OCI-LY7 (cell line): ENCODE results near the gene MCHR1. TPM values are rescaled to one million over a fixed set of nuclear protein-coding genes. Genes with fewer than 3 reads are reported as not detected.

Experiments
- BruUV-seq: library from RNA; stranded (reverse); fragments of 400-500 nt; replicated peaks from 2 replicates; lab custom pipeline; 2021; lab: Mats Ljungman, UMichigan
- CTCF ChIA-PET: fragments of 300-600 bp; sonication (Branson Sonifier 250); formaldehyde crosslinking; loops from one replicate; lab custom pipeline; 2022; ENCODE audit warnings: antibody characterized with exemption; ENCODE audit not compliant: unreplicated experiment; lab: Charles Lee
- POLR2A ChIA-PET: fragments of 300-600 bp; sonication (Branson Sonifier 250); formaldehyde crosslinking; loops from one replicate; lab custom pipeline; 2022; ENCODE audit warnings: antibody characterized with exemption; lab: Charles Lee
- DNase-seq: peaks from one replicate; pipeline ENCODE4 v3.0.0-alpha.2; 2015; ENCODE audit warnings: low spot score
- H2AFZ ChIP-seq: fragments of 200-600 bp; sonication (generic), shearing (Covaris generic); 2 replicates; pipeline ENCODE4 v1.6.1; 2014; ENCODE audit warnings: mild to moderate bottlenecking, antibody characterized with exemption, low read length, moderate library complexity
- H3K27ac ChIP-seq: fragments of 200-600 bp; sonication (generic); 2 replicates; pipeline ENCODE4 v1.5.1; 2014; ENCODE audit warnings: mixed run types, low read depth, mild to moderate bottlenecking, moderate library complexity, low read length, inconsistent platforms; ENCODE audit not compliant: poor library complexity, severe bottlenecking
- H3K36me3 ChIP-seq: fragments of 200-600 bp; sonication (generic); 2 replicates; pipeline ENCODE4 v1.6.1; 2014; ENCODE audit warnings: mild to moderate bottlenecking, antibody characterized with exemption, low read length, moderate library complexity, mixed read lengths; ENCODE audit not compliant: insufficient read depth
- H3K4me1 ChIP-seq: fragments of 200-600 bp; sonication (generic); 2 replicates; pipeline ENCODE4 v1.5.1; 2014; ENCODE audit warnings: mild to moderate bottlenecking, low read length; ENCODE audit not compliant: insufficient read depth, poor library complexity, severe bottlenecking
- H3K4me2 ChIP-seq: fragments of 200-600 bp; sonication (generic); 2 replicates; pipeline ENCODE4 v1.6.1; 2014; ENCODE audit warnings: mild to moderate bottlenecking, low read length
- H3K4me3 ChIP-seq: fragments of 200-600 bp; sonication (generic); 2 replicates; pipeline ENCODE4 v1.5.1; 2014; ENCODE audit warnings: mild to moderate bottlenecking, low read depth, low read length; ENCODE audit not compliant: poor library complexity, severe bottlenecking
- H3K79me2 ChIP-seq: fragments of 200-600 bp; sonication (generic); 2 replicates; pipeline ENCODE4 v1.6.1; 2016; ENCODE audit warnings: low read depth, mild to moderate bottlenecking, low read length, moderate library complexity, mixed read lengths; ENCODE audit not compliant: insufficient read depth
- H3K9me2 ChIP-seq: fragments of 200-600 bp; sonication (generic); 2 replicates; pipeline ENCODE4 v1.6.1; 2016; ENCODE audit warnings: mild to moderate bottlenecking, low read length, mixed read lengths; ENCODE audit not compliant: insufficient read depth
- H3K9me3 ChIP-seq: fragments of 200-600 bp; sonication (generic); 2 replicates; pipeline ENCODE4 v1.6.1; 2014; ENCODE audit warnings: mild to moderate bottlenecking, mixed run types, low read length, mixed read lengths
- H4K20me1 ChIP-seq: fragments of 200-600 bp; sonication (generic); 2 replicates; pipeline ENCODE4 v1.6.1; 2014; ENCODE audit warnings: mild to moderate bottlenecking, antibody characterized with exemption, low read length, moderate library complexity, mixed read lengths; ENCODE audit not compliant: insufficient read depth
- CTCF ChIP-seq: fragments of 200-600 bp; sonication (generic); conservative IDR thresholded peaks from 2 replicates; pipeline ENCODE4 v1.5.1; 2014; ENCODE audit warnings: mild to moderate bottlenecking, antibody characterized with exemption, low read length, moderate library complexity, mixed read lengths
- EZH2phosphoT487 ChIP-seq: fragments of 200-600 bp; sonication (generic); IDR thresholded peaks from 2 replicates; pipeline ENCODE4 v1.6.1; 2018; ENCODE audit warnings: low read depth, borderline replicate concordance, mild to moderate bottlenecking, mixed run types, antibody characterized with exemption, low read length, moderate library complexity, mixed read lengths
- intact Hi-C: fragments of 100-400 bp; cut with micrococcal nuclease; formaldehyde crosslinking; loops from one replicate; pipeline ENCODE4 v1.10.0; 2022; ENCODE audit not compliant: unreplicated experiment
- total RNA-seq, 2 experiments: library from RNA; depleted of rRNA in 1 of 2; stranded (reverse); fragments of >200 nt in 1 of 2; shearing (Covaris generic) in 1 of 2; gene quantifications; 2 replicates each; pipeline ENCODE4 v1.2.3, GENCODE V29; 2014 to 2022

Gene MCHR1
- total RNA-seq, 2 experiments from 2014 or later: not detected

- no peak for TF ChIP-seq EZH2phosphoT487
- no peak for TF ChIP-seq CTCF
- POLR2A ChIA-PET: interaction anchor here (0.6 to 0.7 kb wide), 3 partner anchors 24 to 81 kb away, joined by 3 to 4 read pairs (median 3); no protein-coding TSS in a partner anchor
- no peaks in the 10 kb centered on the region for H3K36me3 ChIP-seq
- H3K4me3 ChIP-seq: no peak overlapping the region
- no peak for DNase-seq
- CTCF ChIA-PET: no interaction called here
- H3K27ac ChIP-seq: no peak overlapping the region
- no peaks in the 10 kb centered on the region for H4K20me1 ChIP-seq
- intact Hi-C loops: no loop called here
- H3K9me2 ChIP-seq: no peaks in the 10 kb centered on the region
- no peaks in the 10 kb centered on the region for H3K79me2 ChIP-seq
- H3K4me1 ChIP-seq: no peaks in the 10 kb centered on the region
- no peak overlapping the region for H3K4me2 ChIP-seq
- BruUV-seq: no TSS peak
- H2AFZ ChIP-seq: no peak overlapping the region
- no peaks in the 10 kb centered on the region for H3K9me3 ChIP-seq
Measured at GRCh38 chr22:40676644-40677043, 2.6 kb upstream of the MCHR1 start.

GRCh38 chr22:40678493-40679248 lies 613 bp upstream of the MCHR1 start:
- Histone ChIP-seq H3K27ac (no peak overlapping the region), H3K4me2 (no peak overlapping the region), H3K36me3 (no peaks in the 10 kb centered on the region), H3K9me3 (no peaks in the 10 kb centered on the region), H3K4me3 (no peak overlapping the region), H4K20me1 (no peaks in the 10 kb centered on the region), H3K4me1 (peaks cover 13% of the 10 kb centered on the region), H2AFZ (no peak overlapping the region), H3K79me2 (no peaks in the 10 kb centered on the region), H3K9me2 (no peaks in the 10 kb centered on the region)
- BruUV-seq: no TSS peak
- intact Hi-C loops: no loop called here
- ChIA-PET CTCF (no interaction called here), POLR2A (interaction anchor here (0.5 kb wide), 1 partner anchor 190 kb away, joined by 3 read pairs; no protein-coding TSS in a partner anchor)
- no peak for TF ChIP-seq CTCF
- TF ChIP-seq EZH2phosphoT487: no peak
- no peak for DNase-seq
